T-helper 22 cell (primary cell): ENCODE data around the gene CADPS2.

Experiments
- DNase-seq: peaks from one replicate; pipeline ENCODE4 v3.0.0-alpha.2; 2020; ENCODE audit warnings: low read depth

Gene CADPS2

GRCh38 chr7:122521767-122522166, 364.5 kb downstream of the CADPS2 start:
- no peak for DNase-seq

- DNase-seq: no peak
These were observed 365.2 kb downstream of the CADPS2 start for GRCh38 chr7:122520971-122521555.

GRCh38 chr7:122518488-122518887, 367.8 kb downstream of the CADPS2 start:
- no peak for DNase-seq

GRCh38 chr7:122517576-122517975, 368.7 kb downstream of the CADPS2 start:
- no peak for DNase-seq

DNA sequence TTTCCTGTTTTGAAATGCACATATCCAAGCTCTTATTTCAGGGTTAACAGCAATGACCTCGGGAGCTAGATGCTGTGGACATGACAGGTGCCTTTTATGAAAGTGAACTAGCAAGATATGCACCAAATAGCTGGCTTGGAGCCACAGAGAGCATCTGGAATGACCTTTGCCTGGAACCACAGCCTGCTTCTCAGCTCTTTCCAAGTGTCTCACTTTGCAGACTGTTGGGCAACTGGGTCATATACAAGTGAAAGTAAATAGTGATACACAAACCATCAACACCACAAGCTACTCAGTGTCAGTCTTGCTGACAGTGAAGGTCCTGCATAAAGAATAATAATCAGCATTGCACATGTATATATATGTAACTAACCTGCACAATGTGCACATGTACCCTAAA, 370.9 kb downstream of the CADPS2 start:
- DNase-seq: no peak

- DNase-seq: no peak
These were observed 375.0 kb downstream of the CADPS2 start for GRCh38 chr7:122511268-122511667.

GRCh38 chr7:122507591-122507990, 378.7 kb downstream of the CADPS2 start:
- DNase-seq: no peak

DNA sequence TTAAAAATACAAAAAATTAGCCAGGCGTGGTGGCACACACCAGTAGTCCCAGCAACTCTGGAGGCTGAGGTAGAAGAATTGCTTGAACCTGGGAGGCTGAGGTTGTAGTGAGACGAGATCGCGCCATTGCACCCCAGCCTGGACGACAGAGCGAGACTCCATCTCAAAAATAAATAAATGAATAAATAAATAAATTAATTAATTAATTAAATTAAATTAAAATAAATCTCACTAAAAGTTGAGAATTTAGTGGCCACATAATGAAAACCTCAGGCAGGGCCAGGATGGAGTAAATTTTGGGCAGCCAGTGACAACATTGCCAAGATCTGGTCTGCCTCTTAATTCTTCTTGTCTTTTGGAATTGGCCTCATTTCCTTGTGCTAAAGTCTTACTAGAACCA, 394.3 kb downstream of the CADPS2 start:
- no peak for DNase-seq

- no peak for DNase-seq
These were observed 398.0 kb downstream of the CADPS2 start for GRCh38 chr7:122488241-122488640.

DNA sequence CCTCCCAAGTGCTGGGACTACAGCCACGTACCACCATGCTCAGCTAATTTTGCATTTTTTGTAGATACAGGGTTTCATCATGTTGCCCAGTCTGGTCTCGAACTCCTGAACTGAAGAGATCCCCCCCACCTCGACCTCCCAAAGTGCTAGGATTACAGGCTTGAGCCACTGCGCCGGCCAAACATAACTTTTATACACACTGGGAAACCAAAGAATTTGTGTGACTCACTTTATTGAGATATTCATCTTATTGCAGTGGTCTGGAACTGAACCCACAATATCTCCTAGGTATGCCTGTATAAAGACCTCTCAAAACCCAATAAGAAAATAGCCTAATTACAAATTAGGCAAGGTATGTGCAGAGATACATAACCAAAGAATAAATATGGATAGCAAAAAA, 399.1 kb downstream of the CADPS2 start:
- DNase-seq: no peak

- DNase-seq: no peak
These were observed 400.4 kb downstream of the CADPS2 start for GRCh38 chr7:122485856-122486255.

- no peak for DNase-seq
These were observed 404.0 kb downstream of the CADPS2 start for GRCh38 chr7:122482212-122482611.

DNA sequence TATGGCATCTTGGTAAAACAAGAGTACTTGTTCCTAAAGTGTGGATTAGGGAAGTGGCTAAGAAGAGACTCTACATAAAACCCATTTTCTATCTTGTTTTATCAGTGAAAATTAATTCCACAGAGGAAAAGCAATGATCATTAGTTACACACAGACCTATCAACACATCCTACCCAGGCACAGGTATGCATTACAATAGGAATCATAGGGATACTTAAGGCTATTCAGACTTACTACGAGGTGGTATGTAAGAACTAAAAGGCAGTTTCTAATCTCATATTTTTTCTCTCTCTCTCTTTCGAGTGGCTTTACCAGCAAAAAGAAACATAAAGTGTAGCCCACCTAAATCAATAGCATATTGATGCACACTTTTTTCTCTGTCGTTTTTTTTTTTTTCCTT, 415.4 kb downstream of the CADPS2 start:
- no peak for DNase-seq

GRCh38 chr7:122468945-122469344, 417.3 kb downstream of the CADPS2 start:
- no peak for DNase-seq

DNA sequence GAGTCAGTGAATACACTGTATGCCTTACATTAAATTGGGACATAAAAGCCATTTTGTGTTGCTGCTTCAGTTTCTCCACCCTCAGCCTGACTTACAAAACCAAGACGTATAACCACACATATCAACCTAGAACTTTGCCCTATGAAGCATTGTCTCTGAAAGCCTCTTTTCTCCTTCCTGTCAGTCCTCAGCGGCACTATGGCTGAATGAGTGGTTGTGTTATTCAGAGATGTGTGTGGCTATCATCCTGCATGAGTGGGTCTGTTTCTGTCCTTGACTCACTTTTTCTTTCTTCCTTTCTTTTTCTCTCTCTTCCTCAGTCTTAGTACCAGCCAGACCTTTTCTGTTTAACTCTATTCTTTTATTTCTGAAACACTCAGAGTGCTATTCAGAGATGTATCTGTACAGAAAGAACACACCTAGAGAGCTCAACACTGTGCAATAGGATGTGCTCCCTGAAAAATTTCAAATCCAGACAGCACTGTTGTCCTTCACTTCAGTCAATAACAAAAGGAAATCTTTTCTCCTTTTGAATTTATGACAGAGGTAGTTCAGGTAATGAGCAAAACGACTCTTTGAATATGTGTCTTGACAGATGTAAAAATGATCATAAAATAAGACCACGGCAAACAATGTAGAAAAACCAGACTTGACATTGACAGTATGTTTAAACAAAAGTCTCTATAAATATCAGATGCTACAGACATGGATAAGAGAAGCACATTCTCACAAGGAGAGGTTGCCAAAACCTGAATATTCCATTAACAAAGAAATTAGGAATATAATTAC, 418.4 kb downstream of the CADPS2 start:
- DNase-seq: no peak

- no peak for DNase-seq
These were observed 421.0 kb downstream of the CADPS2 start for GRCh38 chr7:122465296-122465695.

DNA sequence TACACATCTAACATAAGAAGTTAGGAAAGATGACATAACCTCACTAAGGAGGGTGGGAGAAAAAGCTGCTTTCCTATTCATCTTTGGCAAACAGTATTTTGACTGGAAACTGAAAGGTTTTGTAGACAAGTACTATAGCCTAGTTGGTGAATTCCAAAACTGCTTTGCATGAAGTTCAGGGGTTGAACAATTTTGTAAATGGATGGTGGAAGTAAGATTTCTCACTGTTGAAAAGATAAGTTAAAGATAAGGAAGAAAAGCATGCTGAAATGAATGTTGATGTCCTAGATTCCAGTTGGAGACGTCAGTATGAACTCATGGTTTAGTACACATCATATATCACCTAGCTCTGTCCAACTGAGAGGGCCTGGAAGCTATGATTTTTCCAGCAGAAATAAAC, 422.6 kb downstream of the CADPS2 start:
- no peak for DNase-seq

GRCh38 chr7:122460936-122461335, 425.3 kb downstream of the CADPS2 start:
- no peak for DNase-seq

GRCh38 chr7:122457969-122458368, 428.3 kb downstream of the CADPS2 start:
- DNase-seq: no peak

GRCh38 chr7:122457325-122457724, 428.9 kb downstream of the CADPS2 start:
- DNase-seq: no peak

- no peak for DNase-seq
These were observed 431.3 kb downstream of the CADPS2 start for GRCh38 chr7:122454776-122455507.

DNA sequence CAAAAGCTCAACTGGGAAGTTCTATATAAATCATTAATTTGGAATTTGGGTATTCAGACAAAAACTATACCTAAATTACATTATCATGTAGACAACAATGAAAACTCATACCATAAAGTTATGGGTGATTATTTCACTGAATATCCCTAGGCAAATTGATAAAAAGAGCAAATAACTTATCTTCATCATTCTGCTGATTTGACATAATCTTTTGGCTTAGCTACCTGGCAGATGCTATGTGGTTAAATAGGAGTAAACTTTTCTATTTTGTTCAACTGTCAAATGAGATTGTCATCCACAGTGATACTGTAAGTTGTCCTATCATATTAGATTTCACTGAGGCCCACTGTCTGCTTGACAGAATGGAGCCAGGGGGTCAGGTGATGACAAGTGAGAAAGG, 432.8 kb downstream of the CADPS2 start:
- DNase-seq: no peak

GRCh38 chr7:122448893-122449589, 437.2 kb downstream of the CADPS2 start:
- DNase-seq: no peak
